GM21423 (cell line): Measurements from ENCODE around the gene PARD6B.
"Not testable (repeated sequence)": the region's sequence is repeated elsewhere in the genome, so short reads cannot be mapped to it uniquely, and the experiment has no call there.

Experiments used
- ATAC-seq: cut with Tn5 transposase; IDR thresholded peaks from one replicate; pipeline ENCODE4 v1.9.1; 2021; ENCODE audit warnings: mild to moderate bottlenecking, moderate library complexity; ENCODE audit not compliant: unreplicated experiment

Gene PARD6B

GRCh38 chr20:50794846-50795634 is 63.7 kb downstream of the PARD6B start, which contains the start of gene BCAS4:
BCAS4 (plus strand) TSS chr20:50795061; CDS start chr20:50795084, 23 bp downstream.
- ATAC-seq: peak; percentile 72

DNA sequence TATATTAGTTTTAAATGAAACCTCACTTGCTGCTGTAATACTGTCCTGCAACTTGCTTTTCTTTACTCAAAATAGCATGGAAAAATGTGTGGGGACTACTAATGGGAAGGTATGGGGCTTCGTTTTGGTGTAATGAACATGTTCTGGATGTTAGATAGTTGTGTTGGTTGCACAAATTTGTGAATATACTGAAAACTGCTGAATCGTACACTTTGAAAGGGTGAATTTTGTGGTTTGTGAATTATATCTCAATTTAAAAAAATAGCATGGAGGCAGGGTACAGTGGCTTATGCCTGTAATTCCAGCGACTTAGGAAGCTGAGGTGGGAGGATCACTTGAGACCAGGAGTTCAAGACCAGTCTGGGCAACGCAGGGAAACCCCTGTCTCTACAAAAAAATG is 65.8 kb downstream of the PARD6B start:
- ATAC-seq: no peak

DNA sequence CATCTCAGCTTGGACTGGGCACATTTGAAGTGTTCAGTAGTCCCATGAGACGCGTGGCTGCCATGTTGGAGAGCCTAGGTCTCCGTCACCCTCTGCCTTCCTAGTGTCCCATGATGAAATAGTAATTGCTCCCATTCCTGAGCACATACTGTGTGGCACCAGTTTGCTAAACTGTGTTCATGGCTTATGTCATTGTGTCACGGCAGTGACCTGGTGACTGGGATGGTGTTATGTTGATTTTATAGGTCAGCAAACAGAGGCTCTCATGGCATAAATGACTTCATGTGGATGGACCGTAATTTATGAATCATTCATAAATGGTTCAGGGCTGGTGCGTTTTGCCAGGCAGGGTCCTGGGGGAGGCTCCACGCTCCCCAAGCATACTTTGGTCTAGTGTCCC is 67.3 kb downstream of the PARD6B start:
- no peak for ATAC-seq

GRCh38 chr20:50799176-50799889 is 68.0 kb downstream of the PARD6B start:
- ATAC-seq: no peak

DNA sequence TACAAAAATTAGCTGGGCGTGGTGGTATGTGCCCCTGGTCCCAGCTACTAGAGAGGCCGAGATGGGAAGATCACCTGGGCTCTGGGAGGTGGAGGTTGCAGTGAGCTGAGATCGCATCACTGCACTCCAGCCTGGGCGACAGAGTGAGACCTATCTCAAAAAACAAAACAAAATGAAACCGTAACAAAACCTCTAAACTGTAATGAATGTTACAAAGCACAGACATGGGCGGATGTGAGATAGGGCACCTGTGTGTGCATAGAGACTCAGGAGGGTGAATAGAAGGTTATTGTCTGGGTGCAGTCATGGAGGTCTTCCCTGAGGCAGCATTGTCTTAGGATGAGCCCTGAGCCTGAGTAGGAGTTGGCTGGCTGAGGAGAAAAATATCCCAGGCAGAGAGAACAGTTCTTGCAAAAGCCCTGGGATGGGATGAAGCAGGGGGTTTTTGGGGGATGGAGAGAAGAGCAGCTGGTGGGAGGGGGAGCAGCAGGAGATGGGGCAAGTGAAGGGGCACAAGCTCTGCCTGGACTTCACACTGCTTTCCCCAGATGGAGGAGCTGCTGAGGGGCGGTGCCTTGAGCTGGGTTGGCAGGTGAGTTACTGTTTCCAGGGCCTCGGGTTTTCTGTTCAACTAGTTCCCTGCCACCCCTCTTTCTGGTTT is 68.6 kb downstream of the PARD6B start:
- ATAC-seq: peak; percentile 36

GRCh38 chr20:50800986-50801746 is 69.8 kb downstream of the PARD6B start:
- ATAC-seq: not testable (repeated sequence)

- ATAC-seq: no peak
These were observed 70.4 kb downstream of the PARD6B start for GRCh38 chr20:50801747-50802125.

DNA sequence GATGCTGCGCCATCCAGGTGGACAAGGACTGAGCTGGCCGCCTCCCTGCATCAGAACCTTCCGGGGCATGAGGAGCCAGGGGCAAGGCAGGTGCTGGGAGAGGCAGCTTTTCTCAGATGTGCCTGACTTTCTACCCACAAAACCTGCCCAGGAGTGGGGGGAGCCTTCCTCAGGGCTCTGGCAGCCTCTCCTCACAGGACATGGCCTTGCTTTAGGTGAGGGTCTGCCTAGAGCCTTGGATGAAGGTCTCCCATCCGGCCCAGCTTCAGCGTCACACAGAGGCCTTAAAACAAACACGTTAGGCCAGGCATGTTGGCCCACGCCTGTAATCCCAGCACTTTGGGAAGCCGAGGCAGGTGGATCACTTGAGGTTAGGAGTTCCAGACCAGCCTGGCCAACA is 70.9 kb downstream of the PARD6B start:
- ATAC-seq: no peak

DNA sequence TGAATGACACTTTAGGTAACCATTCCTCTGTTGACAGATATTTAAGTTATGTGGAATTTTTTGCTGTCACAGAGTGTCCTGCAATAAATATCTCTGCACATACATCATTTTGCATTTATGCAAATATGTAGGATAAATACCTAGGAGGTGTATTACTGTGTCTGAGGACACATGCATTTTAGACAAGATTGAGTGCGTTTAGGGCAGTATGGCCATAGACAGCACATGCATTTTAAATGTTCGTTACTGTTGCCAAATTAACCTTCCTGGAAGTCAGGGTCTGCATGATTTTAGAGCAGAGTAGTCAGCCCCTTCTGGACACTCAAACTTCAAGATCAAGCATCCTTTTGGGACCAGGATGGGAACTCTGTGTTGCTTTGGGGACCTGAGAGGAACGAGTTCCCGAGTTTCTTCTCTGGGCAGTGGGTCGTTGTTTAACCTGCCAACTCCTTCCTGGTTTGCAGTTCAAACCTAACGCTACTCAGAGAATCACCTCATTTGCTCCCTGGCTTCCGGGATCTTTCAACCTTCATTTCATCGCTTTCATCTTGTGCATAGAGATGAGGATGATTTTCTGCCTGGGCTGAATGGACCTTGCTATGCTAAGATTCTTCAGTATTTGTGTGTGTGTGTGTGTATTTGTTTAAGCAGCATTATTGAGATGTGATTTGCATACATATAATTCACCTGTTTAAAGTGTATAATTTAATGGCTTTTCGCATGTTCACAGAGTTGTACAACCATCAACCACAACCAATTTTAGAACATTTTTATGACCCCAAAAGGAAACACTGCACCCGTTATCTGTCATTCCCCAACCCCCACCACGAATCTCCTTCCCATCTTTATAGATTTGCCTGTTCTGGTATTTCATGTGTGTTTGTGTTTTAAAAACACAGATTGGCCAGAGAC is 73.3 kb downstream of the PARD6B start:
- no peak for ATAC-seq

GRCh38 chr20:50805349-50805684 is 73.9 kb downstream of the PARD6B start:
- ATAC-seq: no peak

DNA sequence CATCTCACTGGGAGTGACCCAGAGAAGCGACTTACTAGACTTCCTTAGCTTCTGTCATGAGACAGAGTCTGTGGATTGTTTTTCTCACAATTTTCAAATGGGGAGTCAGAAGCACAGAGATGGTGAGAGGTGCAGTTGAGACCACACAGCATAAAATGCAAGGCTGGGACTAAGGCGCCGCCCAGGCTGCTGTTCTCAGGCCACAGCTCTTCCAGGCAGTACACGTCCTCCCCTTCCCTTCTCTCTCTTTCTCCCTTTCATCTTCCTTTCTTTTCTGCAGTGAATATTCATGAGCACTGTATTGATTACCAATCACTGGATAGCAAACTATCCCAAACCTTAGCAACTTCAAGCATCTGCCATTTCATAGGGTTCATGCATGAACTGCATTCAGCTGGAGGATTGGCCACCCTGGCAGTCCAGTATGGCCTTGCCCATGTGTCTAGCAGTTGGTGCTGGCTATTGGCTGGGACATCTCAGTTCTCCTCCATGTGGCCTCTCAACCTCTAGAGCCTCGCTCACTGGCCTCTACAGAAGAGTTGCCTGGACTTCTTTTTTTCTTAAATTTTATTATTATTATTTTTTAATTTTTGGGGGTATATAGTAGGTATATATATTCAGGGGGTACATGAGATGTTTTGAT is 74.9 kb downstream of the PARD6B start:
- no peak for ATAC-seq
